GM10847 (cell line): ENCODE results near the gene RTRAF.

Source experiments
- POLR2A ChIP-seq: IDR thresholded peaks from 2 replicates; pipeline ENCODE4 v1.6.1; 2011; ENCODE audit not compliant: insufficient read length; ENCODE audit errors: extremely low read depth

The RTRAF gene

DNA sequence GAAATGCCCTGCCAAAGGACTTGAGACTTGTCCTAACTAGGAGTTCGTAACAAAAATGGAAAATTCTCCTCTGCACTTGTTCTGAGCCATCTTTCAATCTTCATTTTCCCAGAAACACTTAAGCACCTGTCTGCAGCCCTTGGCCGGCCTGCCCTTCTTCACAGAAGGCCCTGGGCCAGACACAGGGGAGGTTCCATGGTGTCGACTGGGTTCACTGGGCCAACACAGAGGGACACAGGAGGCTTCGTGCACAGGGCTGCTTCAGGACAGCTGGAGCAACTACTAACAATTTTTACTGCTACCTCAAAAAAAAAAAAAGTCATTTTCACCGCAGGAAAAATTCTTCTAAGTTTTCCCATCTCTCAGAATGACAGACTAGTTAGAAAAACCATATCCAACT lies 59.9 kb downstream of the RTRAF start:
- TF ChIP-seq POLR2A, result no peak

DNA sequence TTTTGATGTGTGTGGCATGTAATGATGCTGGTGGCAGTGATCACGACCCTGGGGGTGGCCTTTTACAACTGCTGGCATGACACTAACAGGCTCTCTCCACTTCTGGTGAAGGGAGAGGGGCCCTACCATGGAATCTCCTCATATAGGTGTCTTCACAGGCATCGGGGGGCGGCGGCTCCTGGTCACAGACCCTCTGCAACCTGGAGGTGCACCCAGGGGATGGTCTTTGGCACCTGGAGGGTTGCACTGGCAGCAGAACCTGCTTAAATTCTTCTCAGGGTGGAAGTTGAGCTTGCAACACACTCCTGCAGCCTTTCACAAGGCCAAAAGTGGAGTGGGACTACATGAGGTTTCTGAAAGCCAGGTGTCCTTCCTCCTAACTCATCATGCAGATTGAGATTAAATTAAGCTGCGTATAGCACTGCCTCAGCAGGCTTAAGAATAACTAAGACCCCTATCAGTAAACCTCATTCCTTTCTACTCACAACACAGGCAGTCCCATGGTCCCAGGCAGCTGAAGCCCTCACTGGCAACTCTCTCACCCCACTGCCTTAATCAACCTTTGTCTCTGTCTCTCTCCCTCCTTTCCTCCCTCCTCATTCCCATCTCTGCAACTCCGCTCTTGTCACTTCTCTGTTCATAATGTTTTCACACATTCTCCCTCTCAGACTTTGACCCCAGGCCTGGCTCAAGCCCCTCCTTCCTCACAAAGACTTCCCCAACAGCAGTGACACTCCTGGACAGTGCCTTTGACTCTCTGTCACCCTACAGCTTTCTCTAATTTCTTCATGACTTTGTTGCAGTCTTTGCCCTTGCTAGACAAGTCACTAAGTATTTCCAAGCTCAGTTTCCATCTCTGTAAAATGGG lies 60.6 kb downstream of the RTRAF start:
- TF ChIP-seq POLR2A, result no peak

DNA sequence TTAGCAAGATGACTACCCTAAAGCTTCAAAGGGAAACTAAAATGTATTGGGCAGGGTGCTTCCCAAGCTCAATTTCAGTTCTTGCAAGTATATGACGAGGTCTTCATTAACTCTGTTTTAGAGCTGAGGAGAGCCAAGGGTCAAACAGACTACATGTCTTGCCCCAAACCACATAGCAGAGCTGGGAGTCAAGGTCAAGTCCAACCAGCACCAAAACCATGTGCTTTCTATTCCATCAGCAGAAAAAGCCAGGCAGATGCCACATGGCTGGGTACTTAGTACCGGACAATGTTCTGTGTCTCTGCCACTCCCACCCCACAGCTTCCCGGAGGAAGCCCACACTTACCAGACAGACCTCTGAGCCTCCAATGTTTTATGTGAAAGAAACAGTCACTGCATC lies 61.9 kb downstream of the RTRAF start:
- no peak for TF ChIP-seq POLR2A

- no peak for TF ChIP-seq POLR2A
These were observed 62.5 kb downstream of the RTRAF start for GRCh38 chr14:52051871-52052270.

DNA sequence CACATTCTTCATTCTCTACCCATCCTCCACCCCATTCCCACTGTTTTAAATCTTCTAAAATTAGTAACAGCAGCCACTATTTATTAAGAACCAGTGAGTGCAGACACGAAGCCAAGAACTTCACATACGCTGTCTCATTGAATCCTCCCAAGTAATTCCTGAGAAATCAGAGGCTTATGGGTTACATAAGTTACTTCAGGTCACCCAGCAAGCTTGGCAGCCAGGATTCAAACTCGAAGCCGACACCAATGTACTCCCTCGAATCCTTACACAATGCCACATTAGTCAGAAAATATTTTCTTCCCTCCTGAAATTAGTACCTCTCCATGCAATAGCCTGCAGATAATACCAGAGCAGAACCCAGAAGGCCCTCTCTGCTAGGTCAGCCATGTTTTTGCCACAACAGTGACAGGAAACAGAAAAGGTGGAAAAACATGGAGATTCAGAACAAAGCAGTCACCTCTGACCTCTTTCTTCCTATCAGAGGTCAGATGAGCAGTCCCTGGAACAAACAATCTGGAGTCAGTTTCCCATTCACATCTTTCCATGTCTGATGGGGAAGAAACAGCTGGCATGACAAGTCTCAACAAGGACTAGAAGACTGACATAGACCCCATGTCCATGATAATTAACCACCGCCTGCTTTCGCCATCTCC lies 63.1 kb downstream of the RTRAF start:
- TF ChIP-seq POLR2A, result no peak

GRCh38 chr14:52053044-52053443 lies 63.7 kb downstream of the RTRAF start:
- TF ChIP-seq POLR2A, result no peak

- TF ChIP-seq POLR2A, result no peak
These were observed 65.3 kb downstream of the RTRAF start for GRCh38 chr14:52054678-52055077.

GRCh38 chr14:52055167-52055566 lies 65.8 kb downstream of the RTRAF start:
- no peak for TF ChIP-seq POLR2A

- TF ChIP-seq POLR2A, result no peak
These were observed 69.0 kb downstream of the RTRAF start for GRCh38 chr14:52058341-52058740.

DNA sequence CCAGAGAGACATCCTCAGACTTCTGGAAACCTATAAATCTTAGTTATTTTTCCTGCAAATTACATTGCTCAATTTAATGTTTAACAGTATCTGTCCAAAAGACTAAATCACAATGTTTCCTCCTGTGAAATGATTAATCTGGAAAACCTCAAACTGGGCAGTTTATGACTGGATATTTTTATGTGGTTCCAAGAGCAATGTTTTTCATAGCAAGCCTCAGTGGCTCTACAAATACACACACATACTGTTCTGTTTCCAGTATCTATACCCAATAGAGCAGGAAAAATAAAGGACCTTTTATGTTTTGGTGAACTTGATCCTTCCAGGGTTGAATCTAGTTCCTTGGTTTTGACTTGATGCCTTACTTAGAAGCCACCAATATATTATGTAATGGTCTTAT lies 70.3 kb downstream of the RTRAF start:
- no peak for TF ChIP-seq POLR2A

GRCh38 chr14:52060080-52060479 lies 70.7 kb downstream of the RTRAF start:
- no peak for TF ChIP-seq POLR2A
